BJ (cell line): Measurements from ENCODE around the gene PDE4D. TPM values are rescaled to one million over a fixed set of nuclear protein-coding genes. Genes with fewer than 3 reads are reported as not detected.

Source experiments
- CTCF ChIA-PET: fragments of 350-600 bp; formaldehyde crosslinking; extraction: SDS; loops from one replicate; lab custom pipeline; 2021; ENCODE audit warnings: antibody characterized with exemption, inconsistent platforms; lab: Yijun Ruan, JAX
- POLR2A ChIA-PET: fragments of 300-600 bp; sonication (Branson Sonifier 250); formaldehyde crosslinking; extraction: SDS; loops from one replicate; lab custom pipeline; 2021; ENCODE audit warnings: antibody characterized with exemption; lab: Charles Lee
- DNase-seq: peaks from one replicate; pipeline ENCODE4 v3.0.0-alpha.2; 2011; ENCODE audit warnings: low read depth
- H3K27me3 ChIP-seq: 2 replicates; pipeline ENCODE4 v1.6.0; 2011; ENCODE audit warnings: low read length; ENCODE audit not compliant: control insufficient read depth, insufficient read depth
- H3K36me3 ChIP-seq: 2 replicates; pipeline ENCODE4 v1.5.1; 2011; ENCODE audit warnings: low read length; ENCODE audit not compliant: control insufficient read depth, insufficient read depth
- H3K4me3 ChIP-seq: 2 replicates; pipeline ENCODE4 v1.5.1; 2011; ENCODE audit warnings: low read depth, mild to moderate bottlenecking, control low read depth, low read length
- CTCF ChIP-seq: IDR thresholded peaks from 2 replicates; pipeline ENCODE4 v1.5.1; 2011; ENCODE audit warnings: low read depth, mild to moderate bottlenecking, control low read depth, inconsistent platforms, low read length, moderate library complexity; ENCODE audit not compliant: insufficient read depth
- polyA plus RNA-seq: library from polyadenylated mRNA; depleted of rRNA; stranded (reverse); fragments of >200 nt; gene quantifications from 2 replicates; pipeline ENCODE4 v1.2.3, GENCODE V29; 2011

The PDE4D gene
- polyA plus RNA-seq, 1 experiment = 2.8 TPM

- Histone ChIP-seq H3K36me3 (no peaks in the 10 kb centered on the region), H3K4me3 (no peak overlapping the region), H3K27me3 (0 out of 2 replicates have a peak, but pooled peaks cover 1% of the 10 kb centered on the region)
- ChIA-PET POLR2A (interaction anchor here (0.6 kb wide), 1 partner anchor 888 kb away, joined by 9 read pairs; no protein-coding TSS in a partner anchor), CTCF (interaction anchor here (1.0 to 1.1 kb wide), 2 partner anchors 9 to 129 kb away, joined by 3 to 4 read pairs; no protein-coding TSS in a partner anchor)
- TF ChIP-seq CTCF = no peak
- no peak for DNase-seq
Measured at GRCh38 chr5:59790776-59791475, 102.6 kb downstream of the PDE4D start.

- H3K4me3 ChIP-seq = no peak overlapping the region
- ChIA-PET CTCF (interaction anchor here (0.9 to 1.0 kb wide), 3 partner anchors 14 to 81 kb away, joined by 3 read pairs; no protein-coding TSS in a partner anchor), POLR2A (interaction anchor here (0.6 kb wide), 1 partner anchor 889 kb away, joined by 9 read pairs; no protein-coding TSS in a partner anchor)
- 0 out of 2 replicates have a peak, but pooled peaks cover 1% of the 10 kb centered on the region for H3K27me3 ChIP-seq
- DNase-seq = no peak
- no peaks in the 10 kb centered on the region for H3K36me3 ChIP-seq
- no peak for TF ChIP-seq CTCF
Measured at GRCh38 chr5:59790376-59790775, 103.2 kb downstream of the PDE4D start.

GRCh38 chr5:59789894-59790293, 103.6 kb downstream of the PDE4D start:
- TF ChIP-seq CTCF = no peak
- no peak for DNase-seq
- POLR2A ChIA-PET = no interaction called here

GRCh38 chr5:59789197-59789596, 104.3 kb downstream of the PDE4D start:
- TF ChIP-seq CTCF = no peak
- CTCF ChIA-PET = interaction anchor here (0.7 to 1.2 kb wide), 5 partner anchors 11 to 239 kb away, joined by 3 to 6 read pairs (median 3); no protein-coding TSS in a partner anchor
- DNase-seq = no peak
- Histone ChIP-seq H3K36me3 (no peaks in the 10 kb centered on the region), H3K27me3 (no peaks in the 10 kb centered on the region), H3K4me3 (no peak overlapping the region)
- POLR2A ChIA-PET = no interaction called here

More at GRCh38 chr5:59789894-59790293, 103.6 kb downstream of the PDE4D start:
- Histone ChIP-seq H3K27me3 (0 out of 2 replicates have a peak, but pooled peaks cover 1% of the 10 kb centered on the region), H3K4me3 (no peak overlapping the region), H3K36me3 (no peaks in the 10 kb centered on the region)
- CTCF ChIA-PET = interaction anchor here (0.7 to 1.0 kb wide), 4 partner anchors 10 to 80 kb away, joined by 3 read pairs; no protein-coding TSS in a partner anchor

GRCh38 chr5:59786334-59786805, 107.2 kb downstream of the PDE4D start:
- H3K27me3 ChIP-seq = no peaks in the 10 kb centered on the region
- H3K36me3 ChIP-seq = no peaks in the 10 kb centered on the region
- no peak for TF ChIP-seq CTCF
- ChIA-PET POLR2A (no interaction called here), CTCF (interaction anchor here (1.4 to 2.7 kb wide), 2 partner anchors 13 to 24 kb away, joined by 4 to 9 read pairs; no protein-coding TSS in a partner anchor)
- peak; percentile 75 for DNase-seq
- no peak overlapping the region for H3K4me3 ChIP-seq
